Stomach smooth muscle (tissue), 2 donors: ENCODE data around the gene TJP1.

Experiments
- H3K27ac ChIP-seq: one replicate; pipeline ENCODE4 v1.7.0; 2013; ENCODE audit warnings: mild to moderate bottlenecking, low read length, inconsistent platforms
- H3K27me3 ChIP-seq, 2 donors: one replicate each; pipeline ENCODE4 v1.7.0; 2013; ENCODE audit warnings: low read length in 2 of 2; ENCODE audit not compliant: insufficient read depth in 2 of 2, control insufficient read depth in 1 of 2
- H3K36me3 ChIP-seq, 2 donors: one replicate each; pipeline ENCODE4 v1.7.0; 2013; ENCODE audit warnings: low read length in 2 of 2; ENCODE audit not compliant: control insufficient read depth in 2 of 2, insufficient read depth in 2 of 2
- H3K4me1 ChIP-seq: one replicate; pipeline ENCODE4 v1.7.0; 2013; ENCODE audit warnings: low read length; ENCODE audit not compliant: control insufficient read depth, insufficient read depth
- H3K4me3 ChIP-seq, 2 donors: one replicate each; pipeline ENCODE4 v1.7.0; 2013; ENCODE audit warnings: low read length in 2 of 2
- H3K9ac ChIP-seq, 2 donors: one replicate each; pipeline ENCODE4 v1.7.0; 2013; ENCODE audit warnings: low read length in 2 of 2, mild to moderate bottlenecking in 1 of 2
- H3K9me3 ChIP-seq, 2 donors: one replicate each; pipeline ENCODE4 v1.7.0; 2013; ENCODE audit warnings: low read length in 2 of 2; ENCODE audit not compliant: control insufficient read depth in 2 of 2
- donor health status: healthy.
- donor health status: Pancreatic carcinoma.

The TJP1 gene

DNA sequence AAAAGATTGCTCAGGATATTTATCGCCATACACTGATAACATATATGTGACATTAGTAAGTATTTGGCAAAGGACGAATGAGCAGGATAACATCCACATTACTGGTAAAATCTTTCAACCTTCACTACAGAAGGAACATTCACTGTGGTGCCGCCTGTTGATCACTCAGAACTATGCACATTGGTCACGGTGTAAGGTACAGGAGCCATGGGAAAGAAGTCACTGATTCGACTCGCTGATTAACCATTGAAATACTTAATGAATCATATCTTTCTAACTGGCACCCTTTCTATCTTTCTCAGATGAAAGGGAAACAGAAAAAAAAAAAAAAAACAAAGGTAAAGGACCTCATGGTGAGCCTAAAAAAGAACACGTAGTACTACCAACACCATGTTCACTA, 68.8 kb downstream of the TJP1 start:
- no peak overlapping the region for H3K27ac ChIP-seq
- no peak overlapping the region for H3K9ac ChIP-seq
- no peaks in the 10 kb centered on the region for H3K27me3 ChIP-seq
- H3K9me3 ChIP-seq, result no peaks in the 10 kb centered on the region
- H3K4me1 ChIP-seq, result peaks cover 6% of the 10 kb centered on the region
- no peak overlapping the region for H3K4me3 ChIP-seq
- H3K36me3 ChIP-seq, result peaks cover 3 to 9% of the 10 kb centered on the region in 2 donors

DNA sequence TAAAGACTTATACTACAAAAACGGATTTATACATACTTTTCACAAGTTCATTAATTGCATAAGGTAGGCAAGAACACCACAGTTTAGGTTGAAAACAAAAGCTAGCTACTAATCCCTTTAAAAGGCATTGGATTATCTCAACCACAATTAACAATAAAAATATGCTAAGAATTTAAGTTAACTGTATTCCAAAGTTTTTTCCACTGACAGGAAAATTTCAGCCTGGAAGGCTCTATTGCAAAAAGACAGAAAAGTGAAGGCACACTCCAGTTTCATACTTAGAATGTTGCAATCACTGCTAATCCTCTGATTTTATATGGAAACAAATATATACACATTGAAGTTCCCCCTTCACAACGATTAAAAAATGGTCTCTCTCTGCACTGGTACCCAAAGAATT, 71.5 kb downstream of the TJP1 start:
- Histone ChIP-seq H3K9ac (no peak overlapping the region), H3K4me3 (no peak overlapping the region)

DNA sequence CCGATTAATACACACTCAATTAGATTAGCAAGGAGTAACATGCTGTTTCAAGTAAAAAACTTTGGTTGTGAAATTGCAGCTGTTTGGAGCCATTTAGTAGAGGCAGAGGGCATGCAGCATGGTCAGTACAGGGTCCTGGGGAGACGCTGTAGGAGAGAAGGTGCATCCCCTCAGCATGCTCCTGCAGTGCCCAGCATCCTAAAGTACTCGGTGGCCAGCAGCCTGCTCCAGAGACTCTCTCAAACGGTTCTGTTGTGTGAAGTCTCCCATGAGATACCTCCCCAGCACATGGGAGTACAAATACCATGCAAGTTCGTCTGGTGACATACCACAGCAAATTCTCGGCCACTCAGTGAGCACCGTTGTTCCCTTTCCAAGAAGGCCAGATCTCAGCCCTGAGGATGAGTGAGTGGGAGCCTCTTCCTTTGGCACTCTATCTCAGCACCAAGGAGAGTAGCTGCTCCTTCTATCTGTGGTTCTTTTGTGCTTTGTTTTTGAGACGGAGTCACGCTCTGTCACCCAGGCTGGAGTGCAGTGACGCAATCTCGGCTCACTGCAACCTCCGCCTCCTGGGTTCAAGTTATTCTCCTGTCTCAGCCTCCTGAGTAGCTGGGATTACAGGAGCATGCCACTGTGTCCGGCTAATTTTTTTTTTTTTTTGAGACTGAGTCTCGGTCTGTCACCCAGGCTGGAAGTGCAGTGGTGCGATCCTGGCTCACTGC, 72.7 kb downstream of the TJP1 start:
- Histone ChIP-seq H3K9ac (no peak overlapping the region), H3K4me3 (no peak overlapping the region), H3K27me3 (no peaks in the 10 kb centered on the region), H3K36me3 (peaks cover 3 to 9% of the 10 kb centered on the region in 2 donors), H3K9me3 (no peaks in the 10 kb centered on the region), H3K27ac (no peak overlapping the region), H3K4me1 (no peaks in the 10 kb centered on the region)

More for the DNA sequence above, 71.5 kb downstream of the TJP1 start:
- Histone ChIP-seq H3K4me1 (no peaks in the 10 kb centered on the region), H3K9me3 (no peaks in the 10 kb centered on the region), H3K36me3 (peaks cover 3 to 9% of the 10 kb centered on the region in 2 donors), H3K27ac (no peak overlapping the region), H3K27me3 (no peaks in the 10 kb centered on the region)

DNA sequence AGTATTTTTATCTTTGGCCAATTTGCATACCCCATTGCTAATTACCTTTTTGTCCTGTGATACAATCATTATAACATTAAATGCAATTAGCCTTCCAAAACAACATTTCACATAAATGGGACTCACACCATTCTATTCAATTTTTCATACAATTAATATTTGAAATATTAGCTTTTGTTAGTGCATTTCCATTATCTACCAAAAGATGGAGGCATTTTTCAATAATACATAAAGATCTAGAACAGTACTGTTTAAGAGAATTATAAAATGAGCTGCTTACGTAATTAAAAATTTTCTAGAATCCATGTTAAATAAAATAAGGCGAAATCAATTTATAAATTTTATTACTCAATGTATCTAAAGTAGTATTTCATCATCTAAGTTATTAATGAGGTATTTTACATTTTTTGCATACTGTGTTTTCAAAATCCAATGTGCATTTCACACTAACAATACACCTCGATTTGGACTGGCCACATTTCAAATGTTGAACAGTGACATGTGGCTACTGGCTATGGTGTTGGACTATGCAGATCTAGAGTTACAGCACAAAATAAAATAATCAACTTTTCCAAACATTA, 74.3 kb downstream of the TJP1 start:
- H3K9me3 ChIP-seq, result no peaks in the 10 kb centered on the region
- H3K27ac ChIP-seq, result no peak overlapping the region
- no peak overlapping the region for H3K9ac ChIP-seq
- no peaks in the 10 kb centered on the region for H3K4me1 ChIP-seq
- peaks cover 3% of the 10 kb centered on the region in 2 donors for H3K36me3 ChIP-seq
- H3K27me3 ChIP-seq, result no peaks in the 10 kb centered on the region
- no peak overlapping the region for H3K4me3 ChIP-seq

DNA sequence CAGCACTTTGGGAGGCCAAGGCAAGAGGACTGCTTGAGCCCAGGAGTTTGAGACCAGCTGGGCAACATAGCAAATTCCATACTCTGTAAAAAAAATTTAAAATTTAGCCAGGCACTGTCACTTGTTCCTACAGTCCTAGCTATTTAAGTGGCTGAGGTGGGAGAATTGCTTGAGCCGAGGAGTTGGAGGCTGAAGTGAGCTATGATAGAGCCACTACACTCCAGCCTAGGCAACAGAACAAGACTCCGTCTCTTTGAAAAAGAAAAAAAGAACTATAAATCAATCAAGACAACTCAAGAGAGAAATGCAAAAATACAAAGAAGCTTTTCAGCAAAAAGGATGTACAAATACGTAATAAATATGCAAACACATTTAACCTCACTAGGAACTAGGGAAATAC, 78.8 kb downstream of the TJP1 start:
- Histone ChIP-seq H3K4me1 (no peaks in the 10 kb centered on the region), H3K9me3 (no peaks in the 10 kb centered on the region), H3K9ac (no peak overlapping the region), H3K27me3 (no peaks in the 10 kb centered on the region), H3K4me3 (no peak overlapping the region), H3K36me3 (peaks cover 13 to 14% of the 10 kb centered on the region in 2 donors), H3K27ac (no peak overlapping the region)

DNA sequence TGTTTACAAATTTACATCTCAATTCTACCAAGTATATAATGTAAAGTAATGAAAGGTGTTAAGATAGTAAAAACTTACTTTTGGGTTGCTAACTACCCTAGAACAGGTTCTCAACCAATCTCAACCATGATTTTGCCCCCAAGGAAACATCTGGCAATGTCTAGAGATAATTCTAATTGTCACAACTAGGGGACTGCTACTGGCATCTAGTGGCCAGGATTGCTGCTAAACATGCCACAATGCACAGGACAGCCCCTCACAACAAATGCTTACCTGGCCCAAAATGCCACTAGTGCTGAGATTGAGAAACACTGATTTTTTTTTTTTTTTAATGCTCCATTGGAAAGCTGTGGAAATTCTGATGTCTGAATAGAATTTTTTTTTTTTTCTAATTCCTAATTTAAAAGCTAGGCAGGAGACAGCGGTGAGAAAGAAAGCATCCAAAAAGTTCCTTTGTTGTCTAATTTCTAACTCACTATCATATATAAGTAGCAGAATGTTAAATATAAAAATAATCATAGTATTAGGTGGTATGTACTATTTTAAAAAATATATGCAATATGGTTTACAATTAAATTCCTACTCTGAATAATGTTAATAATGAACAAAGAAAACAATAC, 81.5 kb downstream of the TJP1 start:
- no peaks in the 10 kb centered on the region for H3K4me1 ChIP-seq
- no peaks in the 10 kb centered on the region for H3K9me3 ChIP-seq
- H3K27ac ChIP-seq, result no peak overlapping the region
- H3K4me3 ChIP-seq, result no peak overlapping the region
- H3K9ac ChIP-seq, result no peak overlapping the region
- no peaks in the 10 kb centered on the region for H3K27me3 ChIP-seq
- H3K36me3 ChIP-seq, result peaks cover 16 to 22% of the 10 kb centered on the region in 2 donors

DNA sequence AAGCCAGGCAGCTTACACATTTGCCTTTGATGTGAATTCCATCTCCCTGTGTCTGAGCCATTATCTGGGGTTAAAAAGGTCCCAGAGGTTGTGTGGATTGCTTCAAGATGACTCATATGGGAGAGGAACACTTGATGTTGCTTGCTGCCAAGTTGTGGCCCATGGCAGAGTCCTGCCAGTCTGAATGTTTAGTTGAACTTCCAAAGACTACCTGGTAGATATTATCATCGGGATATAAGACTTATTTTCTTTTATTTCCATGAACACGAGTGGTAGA, 85.6 kb downstream of the TJP1 start:
- Histone ChIP-seq H3K9me3 (no peaks in the 10 kb centered on the region), H3K27ac (no peak overlapping the region), H3K36me3 (peaks cover 28 to 32% of the 10 kb centered on the region in 2 donors), H3K4me3 (no peak overlapping the region), H3K27me3 (no peaks in the 10 kb centered on the region), H3K9ac (no peak overlapping the region), H3K4me1 (no peaks in the 10 kb centered on the region)

DNA sequence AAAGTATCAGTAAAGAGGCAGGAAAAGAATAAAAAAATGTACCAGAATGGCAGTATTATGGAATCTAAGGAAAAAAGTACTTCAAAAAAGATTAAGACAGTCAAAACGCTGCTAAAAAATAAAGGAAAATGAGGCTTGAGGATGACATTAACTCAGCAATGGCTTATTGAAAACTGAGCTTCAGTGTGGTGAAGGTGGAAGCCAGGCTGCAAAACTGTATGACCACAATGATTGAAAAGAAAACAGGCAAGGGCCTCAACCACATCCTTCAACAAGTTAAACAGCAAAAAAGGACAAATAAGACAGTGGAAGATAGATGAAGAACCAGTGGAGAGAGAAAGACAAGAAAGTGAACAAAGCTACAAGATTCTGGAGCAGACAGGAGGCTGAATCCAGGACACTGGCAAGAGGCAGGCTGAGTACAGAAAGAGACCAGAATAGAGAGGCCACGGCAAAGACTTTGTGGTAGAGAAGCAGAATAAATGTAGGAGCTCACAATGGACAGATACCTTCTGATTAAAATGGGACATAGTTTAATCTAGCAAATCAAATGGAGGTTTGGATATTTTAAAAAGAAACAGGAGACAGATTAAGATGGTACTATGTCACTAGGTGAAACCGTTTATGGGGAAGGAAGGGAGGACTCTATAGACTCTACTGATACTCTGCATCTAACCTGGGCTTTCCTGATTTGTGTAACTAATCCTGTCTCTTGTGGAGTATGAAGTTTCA, 86.1 kb downstream of the TJP1 start:
- Histone ChIP-seq H3K9me3 (no peaks in the 10 kb centered on the region), H3K27ac (no peak overlapping the region), H3K4me3 (no peak overlapping the region), H3K9ac (no peak overlapping the region), H3K36me3 (peaks cover 25 to 30% of the 10 kb centered on the region in 2 donors), H3K4me1 (no peaks in the 10 kb centered on the region), H3K27me3 (no peaks in the 10 kb centered on the region)

DNA sequence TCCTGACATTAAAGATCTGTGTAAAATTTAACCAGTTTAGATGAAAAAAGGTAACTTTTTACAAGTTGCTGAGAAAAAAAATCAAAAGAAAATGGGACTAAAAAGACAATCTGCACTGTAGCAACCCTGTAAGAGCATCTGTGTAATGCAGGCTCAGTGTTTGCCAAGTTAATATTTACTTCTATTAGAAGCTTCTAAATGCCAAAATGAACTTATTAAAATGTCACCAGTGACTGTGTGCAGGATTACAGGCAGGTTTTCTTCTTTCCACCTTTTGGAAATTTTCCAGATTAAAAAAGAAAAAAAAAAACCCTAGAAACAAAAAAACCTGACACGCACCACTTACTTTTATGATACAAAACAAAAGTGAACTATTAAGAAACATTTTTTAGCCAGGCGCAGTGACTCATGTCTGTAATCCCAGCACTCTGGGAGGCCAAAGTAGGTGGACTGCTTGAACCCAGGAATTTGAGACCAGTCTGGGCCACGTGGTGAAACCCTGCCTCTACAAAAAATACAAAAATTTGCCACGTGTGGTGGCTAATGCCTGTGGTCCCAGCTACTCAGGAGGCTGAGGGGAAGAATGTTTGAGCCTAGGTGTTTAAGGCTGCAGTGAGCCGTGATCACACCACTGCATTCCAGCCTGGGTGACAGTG, 87.2 kb downstream of the TJP1 start:
- no peaks in the 10 kb centered on the region for H3K27me3 ChIP-seq
- H3K4me1 ChIP-seq, result no peaks in the 10 kb centered on the region
- no peak overlapping the region for H3K4me3 ChIP-seq
- no peaks in the 10 kb centered on the region for H3K9me3 ChIP-seq
- H3K27ac ChIP-seq, result no peak overlapping the region
- H3K36me3 ChIP-seq, result peaks cover 24 to 26% of the 10 kb centered on the region in 2 donors
- H3K9ac ChIP-seq, result no peak overlapping the region

DNA sequence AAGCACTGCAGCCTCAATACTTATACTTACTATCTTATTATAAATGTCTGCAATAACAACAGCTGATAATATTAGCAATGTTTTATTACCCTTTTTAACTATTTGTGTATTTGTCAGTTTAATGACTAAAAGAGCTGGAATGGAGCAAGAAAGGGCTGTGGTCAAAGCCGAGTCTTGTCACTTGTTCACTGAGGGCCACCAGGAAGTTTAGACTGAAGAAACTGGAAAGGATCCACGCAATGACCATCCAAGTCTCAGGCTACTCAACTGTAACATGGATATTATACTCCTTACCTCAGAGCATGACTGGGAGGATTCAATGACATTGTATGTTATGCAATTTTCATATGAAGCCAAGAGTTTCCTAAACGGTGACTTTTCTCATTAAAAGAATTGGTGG, 90.4 kb downstream of the TJP1 start:
- no peaks in the 10 kb centered on the region for H3K27me3 ChIP-seq
- peaks cover 24% of the 10 kb centered on the region in 2 donors for H3K36me3 ChIP-seq
- H3K27ac ChIP-seq, result no peak overlapping the region
- H3K4me1 ChIP-seq, result no peaks in the 10 kb centered on the region
- no peak overlapping the region for H3K4me3 ChIP-seq
- H3K9me3 ChIP-seq, result no peaks in the 10 kb centered on the region
- no peak overlapping the region for H3K9ac ChIP-seq
